HEK293 (cell line): ENCODE results near the gene GPM6B.

Experiments
- CTCF ChIA-PET: fragments of 350-600 bp; formaldehyde crosslinking; extraction: SDS; loops from one replicate; lab custom pipeline; 2021; ENCODE audit warnings: antibody characterized with exemption; lab: Yijun Ruan, JAX
- POLR2A ChIA-PET: fragments of 300-600 bp; formaldehyde crosslinking; extraction: SDS; loops from one replicate; lab custom pipeline; 2020; ENCODE audit warnings: antibody characterized with exemption, inconsistent platforms; lab: Yijun Ruan, JAX
- H3K27ac ChIP-seq: fragments of 200-500 bp; sonication (Bioruptor generic); 2 replicates; pipeline ENCODE4 v1.5.1; 2014; ENCODE audit warnings: low read depth, low read length, control low read depth, inconsistent platforms; ENCODE audit errors: extremely low read depth
- H3K36me3 ChIP-seq, 2 experiments: fragments of 200-500 bp in 1 of 2; sonication (Bioruptor generic) in 1 of 2; 1 replicate in 1 of 2; 2 replicates in 1 of 2; pipeline ENCODE4 v1.5.1; 2014 to 2017; ENCODE audit warnings: inconsistent platforms in 2 of 2, low read length in 2 of 2; ENCODE audit not compliant: control insufficient read depth in 2 of 2, insufficient read depth in 1 of 2
- H3K4me1 ChIP-seq: fragments of 200-500 bp; sonication (Bioruptor generic); 2 replicates; pipeline ENCODE4 v1.5.1; 2014; ENCODE audit warnings: mild to moderate bottlenecking, low read length, inconsistent platforms; ENCODE audit not compliant: control insufficient read depth, insufficient read depth
- H3K4me3 ChIP-seq: 2 replicates; pipeline ENCODE4 v1.5.1; 2011; ENCODE audit warnings: low read depth, mild to moderate bottlenecking, control low read depth, low read length, moderate library complexity
- H3K9me3 ChIP-seq: fragments of 200-500 bp; sonication (Bioruptor generic); 2 replicates; pipeline ENCODE4 v1.5.1; 2014; ENCODE audit warnings: low read depth, low read length, inconsistent platforms; ENCODE audit not compliant: control insufficient read depth, insufficient read depth
- BCL11A ChIP-seq: fragments of 450-650 bp; formaldehyde crosslinking; IDR thresholded peaks from 2 replicates; pipeline ENCODE4 v1.5.1; 2016; ENCODE audit warnings: low read depth, missing biosample characterization, missing genetic modification characterization
- KLF7 ChIP-seq: fragments of 450-650 bp; formaldehyde crosslinking; IDR thresholded peaks from 2 replicates; pipeline ENCODE4 v1.5.1; 2016; ENCODE audit warnings: missing biosample characterization, missing genetic modification characterization, borderline replicate concordance
- PATZ1 ChIP-seq: fragments of 450-650 bp; formaldehyde crosslinking; IDR thresholded peaks from 2 replicates; pipeline ENCODE4 v1.5.1; 2016; ENCODE audit warnings: missing biosample characterization, missing genetic modification characterization
- SCRT2 ChIP-seq: fragments of 450-650 bp; formaldehyde crosslinking; IDR thresholded peaks from 2 replicates; pipeline ENCODE4 v1.5.1; 2016; ENCODE audit warnings: missing biosample characterization, missing genetic modification characterization
- SP3 ChIP-seq: fragments of 450-650 bp; formaldehyde crosslinking; IDR thresholded peaks from 2 replicates; pipeline ENCODE4 v1.5.1; 2016; ENCODE audit warnings: missing biosample characterization, missing genetic modification characterization
- ZBTB7A ChIP-seq: fragments of 450-650 bp; formaldehyde crosslinking; IDR thresholded peaks from 2 replicates; pipeline ENCODE4 v1.5.1; 2016; ENCODE audit warnings: low read depth, missing biosample characterization, missing genetic modification characterization
- ZNF121 ChIP-seq: fragments of 450-650 bp; formaldehyde crosslinking; IDR thresholded peaks from 2 replicates; pipeline ENCODE4 v1.5.1; 2016; ENCODE audit warnings: missing biosample characterization, missing genetic modification characterization
- ZNF138 ChIP-seq: fragments of 450-650 bp; formaldehyde crosslinking; IDR thresholded peaks from 2 replicates; pipeline ENCODE4 v1.5.1; 2016; ENCODE audit warnings: missing biosample characterization, missing genetic modification characterization, borderline replicate concordance
- ZNF2 ChIP-seq: fragments of 450-650 bp; formaldehyde crosslinking; IDR thresholded peaks from 2 replicates; pipeline ENCODE4 v1.5.1; 2016; ENCODE audit warnings: missing biosample characterization, missing genetic modification characterization
- ZNF292 ChIP-seq: fragments of 450-650 bp; formaldehyde crosslinking; IDR thresholded peaks from 2 replicates; pipeline ENCODE4 v1.5.1; 2016; ENCODE audit warnings: low read depth, missing biosample characterization, missing genetic modification characterization, borderline replicate concordance
- ZNF548 ChIP-seq: fragments of 450-650 bp; formaldehyde crosslinking; IDR thresholded peaks from 2 replicates; pipeline ENCODE4 v1.5.1; 2016; ENCODE audit warnings: missing biosample characterization, missing genetic modification characterization
- ZNF585B ChIP-seq: fragments of 450-650 bp; formaldehyde crosslinking; IDR thresholded peaks from 2 replicates; pipeline ENCODE4 v1.5.1; 2016; ENCODE audit warnings: missing biosample characterization, missing genetic modification characterization
- ZNF692 ChIP-seq: fragments of 450-650 bp; formaldehyde crosslinking; IDR thresholded peaks from 2 replicates; pipeline ENCODE4 v1.5.1; 2016; ENCODE audit warnings: missing biosample characterization, missing genetic modification characterization
- ZNF76 ChIP-seq: fragments of 450-650 bp; formaldehyde crosslinking; IDR thresholded peaks from 2 replicates; pipeline ENCODE4; 2016; ENCODE audit warnings: low read depth, missing biosample characterization, missing genetic modification characterization, borderline replicate concordance
- ZSCAN4 ChIP-seq: fragments of 450-650 bp; formaldehyde crosslinking; IDR thresholded peaks from 2 replicates; pipeline ENCODE4 v1.5.1; 2017; ENCODE audit warnings: missing biosample characterization, missing genetic modification characterization
- TF ChIP-seq, protein P1 (sequence below): fragments of 450-650 bp; formaldehyde crosslinking; conservative IDR thresholded peaks from 2 replicates; pipeline ENCODE4 v1.5.1; 2016; ENCODE audit warnings: low read depth, missing biosample characterization, missing genetic modification characterization
- TF ChIP-seq, protein P2 (sequence below): IDR thresholded peaks from 2 replicates; pipeline ENCODE4 v1.6.1; 2011; ENCODE audit warnings: mild to moderate bottlenecking, low read depth, low read length, borderline replicate concordance

Gene GPM6B

GRCh38 chrX:13734278-13735172 is 82.4 kb downstream of the GPM6B start, which contains the start of the genes OFD1 and TRAPPC2 (continued):
- peak; percentile 45; the same call in 1 of the 2 replicates for TF ChIP-seq KLF7 (tag by site-specific recombination)
- TF ChIP-seq ZNF138, result no peak
- TF ChIP-seq BCL11A, result no peak
- TF ChIP-seq ZNF2 (tag by site-specific recombination), result peak; percentile 50
- peak; percentile 95 for TF ChIP-seq SCRT2 (tag by site-specific recombination)
- TF ChIP-seq ZNF76 (tag by site-specific recombination), result peak; percentile 71
- peak; percentile 53 for TF ChIP-seq PATZ1 (tag by site-specific recombination)
- no peak for TF ChIP-seq ZNF585B (tag by site-specific recombination)

- TF ChIP-seq ZSCAN4 (tag by site-specific recombination) (no peak), ZNF292 (tag by site-specific recombination) (no peak), ZNF121 (tag by site-specific recombination) (no peak), ZNF692 (tag by site-specific recombination) (no peak), ZNF548 (tag by site-specific recombination) (no peak), SP3 (tag by site-specific recombination) (no peak), ZBTB7A (no peak)
- TF ChIP-seq, protein P1, sequence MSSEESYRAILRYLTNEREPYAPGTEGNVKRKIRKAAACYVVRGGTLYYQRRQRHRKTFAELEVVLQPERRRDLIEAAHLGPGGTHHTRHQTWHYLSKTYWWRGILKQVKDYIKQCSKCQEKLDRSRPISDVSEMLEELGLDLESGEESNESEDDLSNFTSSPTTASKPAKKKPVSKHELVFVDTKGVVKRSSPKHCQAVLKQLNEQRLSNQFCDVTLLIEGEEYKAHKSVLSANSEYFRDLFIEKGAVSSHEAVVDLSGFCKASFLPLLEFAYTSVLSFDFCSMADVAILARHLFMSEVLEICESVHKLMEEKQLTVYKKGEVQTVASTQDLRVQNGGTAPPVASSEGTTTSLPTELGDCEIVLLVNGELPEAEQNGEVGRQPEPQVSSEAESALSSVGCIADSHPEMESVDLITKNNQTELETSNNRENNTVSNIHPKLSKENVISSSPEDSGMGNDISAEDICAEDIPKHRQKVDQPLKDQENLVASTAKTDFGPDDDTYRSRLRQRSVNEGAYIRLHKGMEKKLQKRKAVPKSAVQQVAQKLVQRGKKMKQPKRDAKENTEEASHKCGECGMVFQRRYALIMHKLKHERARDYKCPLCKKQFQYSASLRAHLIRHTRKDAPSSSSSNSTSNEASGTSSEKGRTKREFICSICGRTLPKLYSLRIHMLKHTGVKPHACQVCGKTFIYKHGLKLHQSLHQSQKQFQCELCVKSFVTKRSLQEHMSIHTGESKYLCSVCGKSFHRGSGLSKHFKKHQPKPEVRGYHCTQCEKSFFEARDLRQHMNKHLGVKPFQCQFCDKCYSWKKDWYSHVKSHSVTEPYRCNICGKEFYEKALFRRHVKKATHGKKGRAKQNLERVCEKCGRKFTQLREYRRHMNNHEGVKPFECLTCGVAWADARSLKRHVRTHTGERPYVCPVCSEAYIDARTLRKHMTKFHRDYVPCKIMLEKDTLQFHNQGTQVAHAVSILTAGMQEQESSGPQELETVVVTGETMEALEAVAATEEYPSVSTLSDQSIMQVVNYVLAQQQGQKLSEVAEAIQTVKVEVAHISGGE, result no peak
- TF ChIP-seq, protein P2, sequence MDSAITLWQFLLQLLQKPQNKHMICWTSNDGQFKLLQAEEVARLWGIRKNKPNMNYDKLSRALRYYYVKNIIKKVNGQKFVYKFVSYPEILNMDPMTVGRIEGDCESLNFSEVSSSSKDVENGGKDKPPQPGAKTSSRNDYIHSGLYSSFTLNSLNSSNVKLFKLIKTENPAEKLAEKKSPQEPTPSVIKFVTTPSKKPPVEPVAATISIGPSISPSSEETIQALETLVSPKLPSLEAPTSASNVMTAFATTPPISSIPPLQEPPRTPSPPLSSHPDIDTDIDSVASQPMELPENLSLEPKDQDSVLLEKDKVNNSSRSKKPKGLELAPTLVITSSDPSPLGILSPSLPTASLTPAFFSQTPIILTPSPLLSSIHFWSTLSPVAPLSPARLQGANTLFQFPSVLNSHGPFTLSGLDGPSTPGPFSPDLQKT, result no peak
- Histone ChIP-seq H3K27ac (peak overlapping the region; percentile 96; the same call in 1 of the 2 replicates), H3K9me3 (no peaks in the 10 kb centered on the region), H3K4me3 (peak overlapping the region; percentile 85), H3K4me1 (peaks cover 5% of the 10 kb centered on the region; the same call in 1 of the 2 replicates), H3K36me3 (peaks cover 22 to 34% of the 10 kb centered on the region in 2 experiments)
- POLR2A ChIA-PET, result interaction anchor here (1.6 to 3.4 kb wide), 9 partner anchors 8 to 80 kb away, joined by 9 to 46 read pairs (median 13); partner anchors contain the start of genes RAB9A and TCEANC
- CTCF ChIA-PET, result interaction anchor here (0.6 to 8.5 kb wide), 7 partner anchors 16 to 1509 kb away, joined by 3 to 92 read pairs (median 3); no protein-coding TSS in a partner anchor
These were observed 83.4 kb downstream of the GPM6B start for GRCh38 chrX:13733506-13733905.
